Heart right ventricle (tissue), 16 donors: ENCODE results near the gene EXD3. TPM values are rescaled to one million over a fixed set of nuclear protein-coding genes. Genes with fewer than 3 reads are reported as not detected.

ENCODE experiments used
- ATAC-seq, 8 donors: fragments of 200-7000 bp; cut with Tn5 transposase; one replicate each; pipeline ENCODE4 v1.9.1; 2020; ENCODE audit warnings: mild to moderate bottlenecking in 8 of 8, moderate library complexity in 8 of 8, moderate number of reproducible peaks in 1 of 8
- DNase-seq, 2 donors: peaks; one replicate each; pipeline ENCODE4 v3.0.0-alpha.2; 2020
- H3K27ac ChIP-seq, 10 donors: fragments of 200-600 bp; sonication (generic) in 2 of 10; one replicate each; pipeline versions ENCODE4 v1.5.0 to v1.8.0; 2020 to 2022; ENCODE audit warnings: mild to moderate bottlenecking in 3 of 10
- H3K27me3 ChIP-seq, 7 donors: fragments of 200-600 bp; one replicate each; pipeline ENCODE4 v1.8.0; 2021 to 2022; ENCODE audit warnings: mild to moderate bottlenecking in 2 of 7
- H3K36me3 ChIP-seq, 9 donors: fragments of 200-600 bp; sonication (generic) in 1 of 9; one replicate each; pipeline versions ENCODE4 v1.5.0 to v1.8.0; 2020 to 2022; ENCODE audit warnings: mild to moderate bottlenecking in 2 of 9
- H3K4me1 ChIP-seq, 9 donors: fragments of 200-600 bp; sonication (generic) in 1 of 9; one replicate each; pipeline versions ENCODE4 v1.5.0 to v1.8.0; 2020 to 2022; ENCODE audit warnings: mild to moderate bottlenecking in 4 of 9
- H3K4me3 ChIP-seq, 10 donors: fragments of 200-600 bp; sonication (generic) in 2 of 10; one replicate each; pipeline versions ENCODE4 v1.5.0 to v1.8.0; 2020 to 2022; ENCODE audit warnings: mild to moderate bottlenecking in 7 of 10, moderate library complexity in 2 of 10
- H3K9me3 ChIP-seq, 11 donors: fragments of 200-600 bp in 10 of 11; sonication (generic) in 2 of 11; one replicate each; pipeline versions ENCODE4 v1.5.0 to v1.8.0; 2013 to 2022; ENCODE audit warnings: mild to moderate bottlenecking in 2 of 11, control low read depth in 1 of 11, moderate library complexity in 1 of 11
- CTCF ChIP-seq, 9 donors: fragments of 200-600 bp; sonication (generic) in 2 of 9; IDR thresholded peaks; one replicate each; pipeline versions ENCODE4 v1.5.0 to v1.8.0; 2021 to 2022; ENCODE audit warnings: antibody characterized with exemption in 9 of 9, mild to moderate bottlenecking in 5 of 9, moderate library complexity in 1 of 9
- WGBS, 2 donors: extraction: QIAGEN DNeasy Blood & Tissue Kit; methylation state at CpG; one replicate each; pipeline ENCODE4 v1.1.7; 2013; ENCODE audit warnings: inconsistent platforms in 1 of 2; 5-methylcytosine and 5-hydroxymethylcytosine counted together
- intact Hi-C, 10 donors: fragments of 100-400 bp; cut with DNase I; formaldehyde crosslinking; loops; one replicate each; pipeline versions ENCODE4 v1.11.1 to v1.14.2; 2022
- polyA plus RNA-seq, 2 donors: library from polyadenylated mRNA; stranded (reverse); fragments of 200-250 nt; gene quantifications; one replicate each; pipeline ENCODE4 v1.2.3, GENCODE V29; 2013
- total RNA-seq, 10 donors: library from RNA; stranded (reverse); fragmentation: NEBNext Ultra II Directional in 3 of 10; extraction: Animal tissue kit (Norgen Biotek cat#: 25700) in 3 of 10; gene quantifications; one replicate each; pipeline versions ENCODE4 v1.2.1 to v1.2.4, GENCODE V29; 2021 to 2023
- donor health status: Arrhythmogenic right ventricular cardiomyopathy.
- donor health status: ischemic (EF 13 %, LVEDD 7.1; RV severe dilation, severe dysfunction).
- donor health status: healthy with polysubstance abuse.
- donor health status: DM: no; HTN: yes; CAD: no.
- donor health status: DM: no; HTN: no; CAD: no.
- donor health status: ischemic (EF 25% LVEDD 6.9; RV normal size, moderate dysfunction).
- donor health status: ischemic (EF 25% LVEDD 5.7; RV mildly dilated, moderate dysfunction).
- donor health status: healthy.
- donor health status: DM: yes; HTN: yes; CAD: no.
- donor health status: Ischemic cardiomyopathy.
- donor health status: ischemic (EF 35%, LVEDD 5.7; RV mildly dilated, moderate dysfunction).
- donor health status: nonischemic (EF 11% LVEDD 7.7; RV severe dilation, severe dysfunction).
- donor health status: DM: yes; HTN: yes; CAD: no.
- donor health status: PGD.
- donor health status: ischemic (EF 29% LVEDD 5.4; RV normal size, mild dysfunction).
- donor health status: nonischemic (EF 23%, LVEDD 6.1; RV moderate dilation, normal function).

Gene EXD3
- total and polyA plus RNA-seq, 12 donors, result 5.8 to 33.0 (median 9.2) TPM

GRCh38 chr9:137460363-137461315 is 37.7 kb upstream of the EXD3 start:
- peaks cover 0 to 14% (median 0%) of the 10 kb centered on the region in 7 donors for H3K27me3 ChIP-seq
- H3K4me1 ChIP-seq, result peaks cover 10 to 34% (median 17%) of the 10 kb centered on the region in 9 donors
- no peak overlapping the region for H3K27ac ChIP-seq
- DNase-seq, result peak in 1 of 2 donors; percentile 5
- intact Hi-C loops, result no loop called here
- no peak overlapping the region for H3K4me3 ChIP-seq
- no peak for ATAC-seq
- peaks cover 0 to 24% (median 0%) of the 10 kb centered on the region in 9 donors for H3K36me3 ChIP-seq
- 94 to 95% methylated on average over 31 of the region's 31 CpGs for WGBS, 2 donors
- H3K9me3 ChIP-seq, result no peaks in the 10 kb centered on the region
- no peak for TF ChIP-seq CTCF (IDR thresholded peaks at IDR 0.05)

GRCh38 chr9:137459601-137460362 is 36.8 kb upstream of the EXD3 start:
- Histone ChIP-seq H3K27me3 (peaks cover 0 to 14% (median 0%) of the 10 kb centered on the region in 7 donors), H3K4me3 (peak overlapping the region in 9 of 10 donors; percentile 56 to 81 (median 69)), H3K36me3 (peaks cover 0 to 24% (median 0%) of the 10 kb centered on the region in 9 donors), H3K27ac (peak overlapping the region in 9 of 10 donors; percentile 3 to 89 (median 72)), H3K4me1 (peaks cover 13 to 38% (median 23%) of the 10 kb centered on the region in 9 donors), H3K9me3 (no peaks in the 10 kb centered on the region)
- intact Hi-C loops, result loop anchor here in 2 of 10 donors (5.0 to 10.0 kb wide), 2 partner anchors 37 to 145 kb away; partner anchors contain the start of genes ARRDC1 (in 1 of the 2), EXD3 (in 1 of the 2) and NOXA1 (in 1 of the 2)
- WGBS, 2 donors, result 47 to 49% methylated on average over 14 to 15 of the region's 15 CpGs
- ATAC-seq (peak in 6 of 8 donors; percentile 5 to 15 (median 11)), DNase-seq (no peak)
- TF ChIP-seq CTCF (IDR thresholded peaks at IDR 0.05), result no peak

- H3K9me3 ChIP-seq, result no peaks in the 10 kb centered on the region
- peaks cover 0 to 14% (median 0%) of the 10 kb centered on the region in 7 donors for H3K27me3 ChIP-seq
- peak; percentile 85 to 95 (median 92) for ATAC-seq
- no peak for TF ChIP-seq CTCF (IDR thresholded peaks at IDR 0.05)
- peak within 1 kb of the TSS; percentile 45 to 81 (median 68) for H3K4me3 ChIP-seq
- peaks cover 0 to 24% (median 0%) of the 10 kb centered on the region in 9 donors for H3K36me3 ChIP-seq
- DNase-seq, result peak; percentile 92 to 96
- H3K4me1 ChIP-seq, result peaks cover 19 to 44% (median 29%) of the 10 kb centered on the region in 9 donors
- WGBS, 2 donors, result 0 to 1% methylated on average over 50 to 62 of the region's 62 CpGs
- peak within 1 kb of the TSS; percentile 3 to 89 (median 72) for H3K27ac ChIP-seq
- intact Hi-C loops, result loop anchor here in 2 of 10 donors (5.0 to 10.0 kb wide), 2 partner anchors 37 to 146 kb away; partner anchors contain the start of genes ARRDC1 (in 1 of the 2), EXD3 (in 1 of the 2) and NOXA1 (in 1 of the 2)
Observed at GRCh38 chr9:137459152-137459600, 36.2 kb upstream of the EXD3 start, which contains the start of gene NSMF. TSS of gene NSMF (minus strand) at chr9:137459334. CDS start at chr9:137459102, 232 bp downstream.
